HCT116 (cell line): ENCODE data around the gene GRK5. TPM values are rescaled to one million over a fixed set of nuclear protein-coding genes. Genes with fewer than 3 reads are reported as not detected.

Experiments used
- ATAC-seq: fragments of 200-7000 bp; cut with Tn5 transposase; 2 replicates; pipeline ENCODE4 v1.9.1; 2020; ENCODE audit warnings: mild to moderate bottlenecking, moderate library complexity
- BruUV-seq: library from RNA; stranded (reverse); fragments of 400-500 nt; replicated peaks from 2 replicates; lab custom pipeline; 2021; lab: Mats Ljungman, UMichigan
- CTCF ChIA-PET: fragments of 300-600 bp; sonication (Branson Sonifier 250); formaldehyde crosslinking; loops from one replicate; lab custom pipeline; 2021; ENCODE audit warnings: antibody characterized with exemption; lab: Charles Lee
- POLR2A ChIA-PET: fragments of 300-600, 350-600 bp; sonication (Branson Sonifier 250); formaldehyde crosslinking; loops from one replicate; lab custom pipeline; 2021; ENCODE audit warnings: antibody characterized with exemption; lab: Charles Lee
- RAD21 ChIA-PET, 2 experiments: fragments of 300-600 bp; sonication (Branson Sonifier 250); formaldehyde crosslinking; loops; one replicate each; lab custom pipeline; 2023; ENCODE audit warnings: low total read pairs in 2 of 2; ENCODE audit not compliant: uncharacterized antibody in 2 of 2, unreplicated experiment in 2 of 2, low non-redundant PET in 1 of 2; lab: Charles Lee
- DNase-seq: peaks from one replicate; pipeline ENCODE4 v3.0.0-alpha.2; 2010; ENCODE audit warnings: low read depth, low spot score
- H2AFZ ChIP-seq: fragments of 200-600 bp; shearing (Covaris generic), sonication (generic); 2 replicates; pipeline ENCODE4 v1.6.1; 2017; ENCODE audit warnings: low read depth, mixed run types, mixed read lengths, antibody characterized with exemption, low read length; ENCODE audit not compliant: poor library complexity, severe bottlenecking
- H3K27ac ChIP-seq: 2 replicates; pipeline ENCODE4 v1.5.1; 2012; ENCODE audit warnings: low read depth, low read length
- H3K27me3 ChIP-seq: fragments of 200-600 bp; sonication (generic); 2 replicates; pipeline ENCODE4 v1.6.1; 2016; ENCODE audit warnings: mixed run types, low read length, mixed read lengths; ENCODE audit not compliant: insufficient read depth
- H3K36me3 ChIP-seq, 2 experiments: fragments of 200-500 bp in 1 of 2; fragments of 200-600 bp in 1 of 2; sonication (Bioruptor generic) in 1 of 2; sonication (generic) in 1 of 2; 2 replicates each; pipeline versions ENCODE4 v1.5.1 to v1.6.1; 2014 to 2016; ENCODE audit warnings: low read length in 2 of 2, inconsistent platforms in 1 of 2, mixed read lengths in 1 of 2, mixed run types in 1 of 2; ENCODE audit not compliant: insufficient read depth in 2 of 2, control insufficient read depth in 1 of 2
- H3K4me1 ChIP-seq, 2 experiments: fragments of 200-600 bp in 1 of 2; sonication (generic) in 1 of 2; 2 replicates each; pipeline versions ENCODE4 v1.5.1 to v1.6.1; 2012 to 2017; ENCODE audit warnings: low read length in 2 of 2, inconsistent platforms in 1 of 2, mild to moderate bottlenecking in 1 of 2, mixed read lengths in 1 of 2, mixed run types in 1 of 2, moderate library complexity in 1 of 2; ENCODE audit not compliant: insufficient read depth in 2 of 2, control insufficient read depth in 1 of 2
- H3K4me2 ChIP-seq: fragments of 200-600 bp; sonication (generic); 2 replicates; pipeline ENCODE4 v1.6.1; 2017; ENCODE audit warnings: mixed run types, low read length, mixed read lengths
- H3K4me3 ChIP-seq, 2 experiments: fragments of 200-600 bp in 1 of 2; sonication (generic) in 1 of 2; replicated peaks in 1 of 2; 2 replicates each; pipeline ENCODE4 v1.5.1; 2011 to 2016; ENCODE audit warnings: low read length in 2 of 2, control low read depth in 1 of 2, low read depth in 1 of 2, mild to moderate bottlenecking in 1 of 2, mixed read lengths in 1 of 2, mixed run types in 1 of 2
- H3K79me2 ChIP-seq: fragments of 200-600 bp; sonication (generic); 2 replicates; pipeline ENCODE4 v1.6.1; 2017; ENCODE audit warnings: mild to moderate bottlenecking, mixed run types, low read length, moderate library complexity, mixed read lengths; ENCODE audit not compliant: insufficient read depth
- H3K9ac ChIP-seq: fragments of 200-600 bp; sonication (generic); 2 replicates; pipeline ENCODE4 v1.6.1; 2016; ENCODE audit warnings: low read length, mixed read lengths
- H3K9me2 ChIP-seq: fragments of 200-600 bp; sonication (generic), shearing (Covaris generic); 2 replicates; pipeline ENCODE4 v1.6.1; 2017; ENCODE audit warnings: mixed run types, mild to moderate bottlenecking, moderate library complexity; ENCODE audit not compliant: insufficient read depth
- H3K9me3 ChIP-seq, 2 experiments: fragments of 200-500 bp in 1 of 2; fragments of 200-600 bp in 1 of 2; sonication (Bioruptor generic) in 1 of 2; sonication (generic) in 1 of 2; 2 replicates each; pipeline ENCODE4 v1.6.1; 2014 to 2017; ENCODE audit warnings: low read length in 2 of 2, mixed read lengths in 2 of 2, inconsistent platforms in 1 of 2, low read depth in 1 of 2, mild to moderate bottlenecking in 1 of 2, mixed run types in 1 of 2, moderate library complexity in 1 of 2; ENCODE audit not compliant: control insufficient read depth in 1 of 2, insufficient read depth in 1 of 2
- H4K20me1 ChIP-seq: fragments of 200-600 bp; sonication (generic), shearing (Covaris generic); 2 replicates; pipeline ENCODE4 v1.6.1; 2017; ENCODE audit warnings: mixed run types, mild to moderate bottlenecking, moderate library complexity; ENCODE audit not compliant: insufficient read depth
- CBX3 ChIP-seq: IDR thresholded peaks from 2 replicates; pipeline ENCODE4 v1.6.1; 2012; ENCODE audit warnings: low read depth
- CEBPB ChIP-seq: IDR thresholded peaks from 2 replicates; pipeline ENCODE4 v1.6.1; 2012; ENCODE audit warnings: low read depth
- CTCF ChIP-seq, 3 experiments: fragments of 200-600 bp in 1 of 3; sonication (generic) in 1 of 3; IDR thresholded peaks in 2 of 3; conservative IDR thresholded peaks in 1 of 3; 2 replicates each; pipeline ENCODE4 v1.5.1; 2012 to 2017; ENCODE audit warnings: low read depth in 2 of 3, low read length in 2 of 3, antibody characterized with exemption in 1 of 3, borderline replicate concordance in 1 of 3, control low read depth in 1 of 3, mild to moderate bottlenecking in 1 of 3, mixed read lengths in 1 of 3, mixed run types in 1 of 3, moderate library complexity in 1 of 3; ENCODE audit not compliant: insufficient read depth in 1 of 3
- EGR1 ChIP-seq: IDR thresholded peaks from 2 replicates; pipeline ENCODE4 v1.6.1; 2012; ENCODE audit warnings: low read depth
- ELF1 ChIP-seq: IDR thresholded peaks from 2 replicates; pipeline ENCODE4 v1.6.1; 2012; ENCODE audit warnings: low read depth, borderline replicate concordance
- RAD21 ChIP-seq: IDR thresholded peaks from 2 replicates; pipeline ENCODE4 v1.6.1; 2012; ENCODE audit warnings: low read depth, mild to moderate bottlenecking
- SIN3A ChIP-seq: IDR thresholded peaks from 2 replicates; pipeline ENCODE4 v1.6.1; 2012; ENCODE audit warnings: low read depth
- SRF ChIP-seq: IDR thresholded peaks from 2 replicates; pipeline ENCODE4 v1.6.1; 2012; ENCODE audit warnings: low read depth
- YY1 ChIP-seq: IDR thresholded peaks from 2 replicates; pipeline ENCODE4 v1.6.1; 2011; ENCODE audit warnings: low read length, low read depth, moderate library complexity, mild to moderate bottlenecking; ENCODE audit not compliant: insufficient replicate concordance; ENCODE audit errors: extremely low read depth
- ZNF274 ChIP-seq: fragments of 200-500 bp; sonication (Bioruptor generic); IDR thresholded peaks from 2 replicates; pipeline ENCODE4 v1.6.1; 2014; ENCODE audit warnings: mild to moderate bottlenecking, low read depth, low read length, inconsistent platforms
- intact Hi-C: fragments of 100-400 bp; cut with micrococcal nuclease; formaldehyde crosslinking; loops from 2 replicates; pipeline ENCODE4 v1.10.0; 2022
- total RNA-seq: library from RNA; stranded (reverse); gene quantifications from one replicate; pipeline ENCODE4 v1.2.1, GENCODE V29; 2021; ENCODE audit not compliant: unreplicated experiment
- TF ChIP-seq, protein P1 (sequence below): IDR thresholded peaks from 2 replicates; pipeline ENCODE4 v1.6.1; 2012; ENCODE audit warnings: low read depth
- TF ChIP-seq, protein P2 (sequence below): IDR thresholded peaks from 2 replicates; pipeline ENCODE4 v1.6.1; 2012

Gene GRK5
- total RNA-seq, 1 experiment from 2014 or later: 7.3 TPM

DNA sequence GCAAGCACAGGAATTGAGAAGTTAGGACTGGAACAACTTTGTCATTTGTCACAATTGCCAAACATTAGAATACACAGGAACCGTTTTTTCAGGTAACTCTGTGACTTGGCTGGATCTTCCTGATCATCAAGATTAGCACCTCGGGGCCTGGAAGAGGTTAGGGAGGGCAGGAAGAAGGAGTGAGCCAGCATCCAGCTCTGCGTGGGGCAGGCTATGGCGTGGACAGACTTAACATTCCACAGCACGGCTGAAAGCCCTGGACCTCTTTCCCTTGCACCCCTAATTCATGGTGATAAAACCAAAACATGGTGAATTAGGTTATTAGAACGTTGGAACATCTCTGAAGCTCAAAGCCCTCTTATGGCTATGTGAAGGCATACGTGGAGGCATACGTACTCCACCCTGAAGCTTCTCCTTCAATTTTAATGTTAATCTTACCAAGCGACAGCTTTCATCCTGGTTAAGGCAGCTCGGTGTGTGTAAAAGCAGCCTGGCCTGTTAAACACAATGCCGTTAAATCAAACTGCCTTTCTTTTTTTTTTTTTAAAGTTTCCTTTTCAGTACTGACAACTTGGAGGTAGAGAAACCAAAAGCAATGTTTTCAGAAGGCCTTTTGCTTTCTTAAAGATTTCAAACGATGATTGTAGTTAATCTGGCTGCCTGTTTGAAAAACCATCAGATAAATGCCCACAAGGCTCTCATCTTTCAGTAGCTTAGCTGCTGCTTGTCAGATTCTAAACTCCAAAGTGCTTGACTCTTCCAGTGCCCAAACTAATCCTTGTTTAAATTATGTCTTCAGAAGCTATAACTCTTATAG lies 4.5 kb downstream of the GRK5 start:
- H3K9ac ChIP-seq: no peak overlapping the region
- H3K27me3 ChIP-seq: no peaks in the 10 kb centered on the region
- RAD21 ChIA-PET: no interaction called here
- no peak overlapping the region for H3K27ac ChIP-seq
- no peak overlapping the region for H3K4me2 ChIP-seq
- no peaks in the 10 kb centered on the region for H3K36me3 ChIP-seq
- ATAC-seq: no peak
- intact Hi-C loops: no loop called here
- TF ChIP-seq SIN3A (no peak), CEBPB (no peak), YY1 (no peak), ELF1 (no peak), CTCF (IDR thresholded peaks at IDR 0.05 in 2 of 3, conservative IDR thresholded peaks at IDR 0.05 in 1 of 3; ENCODE audit: borderline replicate concordance in 1 of 3, insufficient read depth in 1 of 3, low read depth in 2 of 3, low read length in 2 of 3) (no peak), SRF (no peak), CBX3 (no peak), RAD21 (no peak), EGR1 (no peak), ZNF274 (no peak)
- TF ChIP-seq, protein P1, sequence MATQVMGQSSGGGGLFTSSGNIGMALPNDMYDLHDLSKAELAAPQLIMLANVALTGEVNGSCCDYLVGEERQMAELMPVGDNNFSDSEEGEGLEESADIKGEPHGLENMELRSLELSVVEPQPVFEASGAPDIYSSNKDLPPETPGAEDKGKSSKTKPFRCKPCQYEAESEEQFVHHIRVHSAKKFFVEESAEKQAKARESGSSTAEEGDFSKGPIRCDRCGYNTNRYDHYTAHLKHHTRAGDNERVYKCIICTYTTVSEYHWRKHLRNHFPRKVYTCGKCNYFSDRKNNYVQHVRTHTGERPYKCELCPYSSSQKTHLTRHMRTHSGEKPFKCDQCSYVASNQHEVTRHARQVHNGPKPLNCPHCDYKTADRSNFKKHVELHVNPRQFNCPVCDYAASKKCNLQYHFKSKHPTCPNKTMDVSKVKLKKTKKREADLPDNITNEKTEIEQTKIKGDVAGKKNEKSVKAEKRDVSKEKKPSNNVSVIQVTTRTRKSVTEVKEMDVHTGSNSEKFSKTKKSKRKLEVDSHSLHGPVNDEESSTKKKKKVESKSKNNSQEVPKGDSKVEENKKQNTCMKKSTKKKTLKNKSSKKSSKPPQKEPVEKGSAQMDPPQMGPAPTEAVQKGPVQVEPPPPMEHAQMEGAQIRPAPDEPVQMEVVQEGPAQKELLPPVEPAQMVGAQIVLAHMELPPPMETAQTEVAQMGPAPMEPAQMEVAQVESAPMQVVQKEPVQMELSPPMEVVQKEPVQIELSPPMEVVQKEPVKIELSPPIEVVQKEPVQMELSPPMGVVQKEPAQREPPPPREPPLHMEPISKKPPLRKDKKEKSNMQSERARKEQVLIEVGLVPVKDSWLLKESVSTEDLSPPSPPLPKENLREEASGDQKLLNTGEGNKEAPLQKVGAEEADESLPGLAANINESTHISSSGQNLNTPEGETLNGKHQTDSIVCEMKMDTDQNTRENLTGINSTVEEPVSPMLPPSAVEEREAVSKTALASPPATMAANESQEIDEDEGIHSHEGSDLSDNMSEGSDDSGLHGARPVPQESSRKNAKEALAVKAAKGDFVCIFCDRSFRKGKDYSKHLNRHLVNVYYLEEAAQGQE: no peak
- TF ChIP-seq, protein P2, sequence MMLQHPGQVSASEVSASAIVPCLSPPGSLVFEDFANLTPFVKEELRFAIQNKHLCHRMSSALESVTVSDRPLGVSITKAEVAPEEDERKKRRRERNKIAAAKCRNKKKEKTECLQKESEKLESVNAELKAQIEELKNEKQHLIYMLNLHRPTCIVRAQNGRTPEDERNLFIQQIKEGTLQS: no peak
- TF ChIP-seq, all 23 proteins: peak for 0
- H4K20me1 ChIP-seq: no peaks in the 10 kb centered on the region
- POLR2A ChIA-PET: interaction anchor here (0.7 kb wide), 1 partner anchor 378 kb away, joined by 3 read pairs; no protein-coding TSS in a partner anchor
- no peak overlapping the region for H2AFZ ChIP-seq
- CTCF ChIA-PET: interaction anchor here (2.1 kb wide), 1 partner anchor 13 kb away, joined by 7 read pairs; no protein-coding TSS in a partner anchor
- peaks cover 14 to 21% of the 10 kb centered on the region in 2 experiments; a peak in 3 of 4 replicates for H3K4me1 ChIP-seq
- DNase-seq: no peak
- no peak overlapping the region for H3K4me3 ChIP-seq
- no peaks in the 10 kb centered on the region for H3K9me2 ChIP-seq
- H3K9me3 ChIP-seq: no peaks in the 10 kb centered on the region
- no TSS peak for BruUV-seq
- no peaks in the 10 kb centered on the region for H3K79me2 ChIP-seq
